ENCODE results near the gene PKN1. TPM values are rescaled to one million over a fixed set of nuclear protein-coding genes. Genes with fewer than 3 reads are reported as not detected.

The PKN1 gene
- total and polyA plus RNA-seq, 9 donors = 40.2 to 79.2 (median 72.1) TPM

- no peak for DNase-seq
- Histone ChIP-seq H3K27ac (ENCODE audit: low read length) (no peak overlapping the region), H3K27me3 (ENCODE audit: control insufficient read depth, insufficient read depth, low read length) (no peaks in the 10 kb centered on the region), H3K36me3 (ENCODE audit: control insufficient read depth, insufficient read depth, low read length) (peaks cover 37% of the 10 kb centered on the region), H3K4me3 (ENCODE audit: low read length) (no peak overlapping the region), H3K4me1 (ENCODE audit: control insufficient read depth, insufficient read depth, low read length) (no peaks in the 10 kb centered on the region), H3K9me3 (replicated peaks; ENCODE audit: control insufficient read depth, low read depth, low read length) (no peaks in the 10 kb centered on the region)
- 98% methylated on average over 3 of the region's 16 CpGs for WGBS (ENCODE audit: insufficient coverage)
Observed at GRCh38 chr19:14487370-14488125, 54.4 kb downstream of the PKN1 start.

- Histone ChIP-seq H3K4me3 (ENCODE audit: low read length) (no peak overlapping the region), H3K27me3 (ENCODE audit: control insufficient read depth, insufficient read depth, low read length) (no peaks in the 10 kb centered on the region)
- WGBS (ENCODE audit: insufficient coverage) = 84% methylated on average over 3 of the region's 5 CpGs
Observed at GRCh38 chr19:14492756-14493337, 59.7 kb downstream of the PKN1 start.

GRCh38 chr19:14494411-14494810, 61.3 kb downstream of the PKN1 start:
- no peaks in the 10 kb centered on the region for H3K27me3 ChIP-seq (ENCODE audit: control insufficient read depth, insufficient read depth, low read length)
- WGBS (ENCODE audit: insufficient coverage) = 100% methylated on average over 1 of the region's 4 CpGs
- no peak overlapping the region for H3K27ac ChIP-seq (ENCODE audit: low read length)
- H3K9me3 ChIP-seq (replicated peaks; ENCODE audit: control insufficient read depth, low read depth, low read length) = no peaks in the 10 kb centered on the region
- H3K36me3 ChIP-seq (ENCODE audit: control insufficient read depth, insufficient read depth, low read length) = peaks cover 18% of the 10 kb centered on the region
- no peak overlapping the region for H3K4me3 ChIP-seq (ENCODE audit: low read length)
- no peak for DNase-seq
- H3K4me1 ChIP-seq (ENCODE audit: control insufficient read depth, insufficient read depth, low read length) = peaks cover 26% of the 10 kb centered on the region

More at GRCh38 chr19:14492756-14493337, 59.7 kb downstream of the PKN1 start:
- no peak for DNase-seq
- H3K9me3 ChIP-seq (replicated peaks; ENCODE audit: control insufficient read depth, low read depth, low read length) = no peaks in the 10 kb centered on the region
- H3K27ac ChIP-seq (ENCODE audit: low read length) = no peak overlapping the region
- H3K36me3 ChIP-seq (ENCODE audit: control insufficient read depth, insufficient read depth, low read length) = peaks cover 31% of the 10 kb centered on the region
- peaks cover 26% of the 10 kb centered on the region for H3K4me1 ChIP-seq (ENCODE audit: control insufficient read depth, insufficient read depth, low read length)

GRCh38 chr19:14494910-14495671, 62.0 kb downstream of the PKN1 start:
- Histone ChIP-seq H3K4me3 (ENCODE audit: low read length) (peak overlapping the region; percentile 81), H3K36me3 (ENCODE audit: control insufficient read depth, insufficient read depth, low read length) (peaks cover 17% of the 10 kb centered on the region), H3K9me3 (replicated peaks; ENCODE audit: control insufficient read depth, low read depth, low read length) (no peaks in the 10 kb centered on the region), H3K27ac (ENCODE audit: low read length) (no peak overlapping the region), H3K27me3 (ENCODE audit: control insufficient read depth, insufficient read depth, low read length) (no peaks in the 10 kb centered on the region), H3K4me1 (ENCODE audit: control insufficient read depth, insufficient read depth, low read length) (peaks cover 26% of the 10 kb centered on the region)
- peak; percentile 21 for DNase-seq
- 9% methylated on average over 9 of the region's 14 CpGs for WGBS (ENCODE audit: insufficient coverage)

GRCh38 chr19:14495672-14496028, 62.5 kb downstream of the PKN1 start:
- under 1% methylated on average over 17 of the region's 28 CpGs for WGBS (ENCODE audit: insufficient coverage)
- H3K9me3 ChIP-seq (replicated peaks; ENCODE audit: control insufficient read depth, low read depth, low read length) = no peaks in the 10 kb centered on the region
- peak overlapping the region; percentile 81 for H3K4me3 ChIP-seq (ENCODE audit: low read length)
- H3K27ac ChIP-seq (ENCODE audit: low read length) = no peak overlapping the region
- no peaks in the 10 kb centered on the region for H3K27me3 ChIP-seq (ENCODE audit: control insufficient read depth, insufficient read depth, low read length)
- no peak for DNase-seq
- peaks cover 15% of the 10 kb centered on the region for H3K36me3 ChIP-seq (ENCODE audit: control insufficient read depth, insufficient read depth, low read length)
- H3K4me1 ChIP-seq (ENCODE audit: control insufficient read depth, insufficient read depth, low read length) = peaks cover 26% of the 10 kb centered on the region

GRCh38 chr19:14496029-14496833, 63.1 kb downstream of the PKN1 start, which contains the start of gene GIPC1:
GIPC1 (minus strand) TSS chr19:14496127; CDS start chr19:14482976, 13,151 bp downstream.
- Histone ChIP-seq H3K27ac (ENCODE audit: low read length) (peak within 1 kb of the TSS; percentile 79), H3K36me3 (ENCODE audit: control insufficient read depth, insufficient read depth, low read length) (peaks cover 15% of the 10 kb centered on the region), H3K4me3 (ENCODE audit: low read length) (peak within 1 kb of the TSS; percentile 81), H3K27me3 (ENCODE audit: control insufficient read depth, insufficient read depth, low read length) (no peaks in the 10 kb centered on the region), H3K9me3 (replicated peaks; ENCODE audit: control insufficient read depth, low read depth, low read length) (no peaks in the 10 kb centered on the region), H3K4me1 (ENCODE audit: control insufficient read depth, insufficient read depth, low read length) (peaks cover 26% of the 10 kb centered on the region)
- peak; percentile 99 for DNase-seq
- 1% methylated on average over 59 of the region's 71 CpGs for WGBS (ENCODE audit: insufficient coverage)

GRCh38 chr19:14496834-14497227, 63.7 kb downstream of the PKN1 start:
- no peaks in the 10 kb centered on the region for H3K9me3 ChIP-seq (replicated peaks; ENCODE audit: control insufficient read depth, low read depth, low read length)
- H3K27me3 ChIP-seq (ENCODE audit: control insufficient read depth, insufficient read depth, low read length) = no peaks in the 10 kb centered on the region
- peaks cover 26% of the 10 kb centered on the region for H3K4me1 ChIP-seq (ENCODE audit: control insufficient read depth, insufficient read depth, low read length)
- no peak overlapping the region for H3K4me3 ChIP-seq (ENCODE audit: low read length)
- no peak for DNase-seq
- 45% methylated on average over 5 of the region's 7 CpGs for WGBS (ENCODE audit: insufficient coverage)
- peaks cover 10% of the 10 kb centered on the region for H3K36me3 ChIP-seq (ENCODE audit: control insufficient read depth, insufficient read depth, low read length)
- peak overlapping the region; percentile 79 for H3K27ac ChIP-seq (ENCODE audit: low read length)

GRCh38 chr19:14497228-14497921, 64.3 kb downstream of the PKN1 start:
- peak overlapping the region; percentile 79 for H3K27ac ChIP-seq (ENCODE audit: low read length)
- DNase-seq = peak; percentile 43
- H3K9me3 ChIP-seq (replicated peaks; ENCODE audit: control insufficient read depth, low read depth, low read length) = no peaks in the 10 kb centered on the region
- peaks cover 9% of the 10 kb centered on the region for H3K36me3 ChIP-seq (ENCODE audit: control insufficient read depth, insufficient read depth, low read length)
- no peak overlapping the region for H3K4me3 ChIP-seq (ENCODE audit: low read length)
- peaks cover 26% of the 10 kb centered on the region for H3K4me1 ChIP-seq (ENCODE audit: control insufficient read depth, insufficient read depth, low read length)
- WGBS (ENCODE audit: insufficient coverage) = 53% methylated on average over 3 of the region's 6 CpGs
- no peaks in the 10 kb centered on the region for H3K27me3 ChIP-seq (ENCODE audit: control insufficient read depth, insufficient read depth, low read length)

- H3K36me3 ChIP-seq (ENCODE audit: control insufficient read depth, insufficient read depth, low read length) = no peaks in the 10 kb centered on the region
- no peak overlapping the region for H3K27ac ChIP-seq (ENCODE audit: low read length)
- no peaks in the 10 kb centered on the region for H3K27me3 ChIP-seq (ENCODE audit: control insufficient read depth, insufficient read depth, low read length)
- DNase-seq = no peak
- peaks cover 12% of the 10 kb centered on the region for H3K4me1 ChIP-seq (ENCODE audit: control insufficient read depth, insufficient read depth, low read length)
- no peak overlapping the region for H3K4me3 ChIP-seq (ENCODE audit: low read length)
- WGBS (ENCODE audit: insufficient coverage) = 66% methylated on average over 9 of the region's 11 CpGs
- H3K9me3 ChIP-seq (replicated peaks; ENCODE audit: control insufficient read depth, low read depth, low read length) = no peaks in the 10 kb centered on the region
Observed at GRCh38 chr19:14502334-14503092, 69.4 kb downstream of the PKN1 start.
